AG08395 (cell line): ENCODE results near the gene FBLN5.
A peak's percentile ranks its signal among the peaks of the same experiment; 100 is the strongest.

Experiments
- DNase-seq: peaks from one replicate; pipeline ENCODE4 v3.0.0; 2012; ENCODE audit warnings: mixed read lengths, low spot score

Gene FBLN5, protein sequence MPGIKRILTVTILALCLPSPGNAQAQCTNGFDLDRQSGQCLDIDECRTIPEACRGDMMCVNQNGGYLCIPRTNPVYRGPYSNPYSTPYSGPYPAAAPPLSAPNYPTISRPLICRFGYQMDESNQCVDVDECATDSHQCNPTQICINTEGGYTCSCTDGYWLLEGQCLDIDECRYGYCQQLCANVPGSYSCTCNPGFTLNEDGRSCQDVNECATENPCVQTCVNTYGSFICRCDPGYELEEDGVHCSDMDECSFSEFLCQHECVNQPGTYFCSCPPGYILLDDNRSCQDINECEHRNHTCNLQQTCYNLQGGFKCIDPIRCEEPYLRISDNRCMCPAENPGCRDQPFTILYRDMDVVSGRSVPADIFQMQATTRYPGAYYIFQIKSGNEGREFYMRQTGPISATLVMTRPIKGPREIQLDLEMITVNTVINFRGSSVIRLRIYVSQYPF

DNA sequence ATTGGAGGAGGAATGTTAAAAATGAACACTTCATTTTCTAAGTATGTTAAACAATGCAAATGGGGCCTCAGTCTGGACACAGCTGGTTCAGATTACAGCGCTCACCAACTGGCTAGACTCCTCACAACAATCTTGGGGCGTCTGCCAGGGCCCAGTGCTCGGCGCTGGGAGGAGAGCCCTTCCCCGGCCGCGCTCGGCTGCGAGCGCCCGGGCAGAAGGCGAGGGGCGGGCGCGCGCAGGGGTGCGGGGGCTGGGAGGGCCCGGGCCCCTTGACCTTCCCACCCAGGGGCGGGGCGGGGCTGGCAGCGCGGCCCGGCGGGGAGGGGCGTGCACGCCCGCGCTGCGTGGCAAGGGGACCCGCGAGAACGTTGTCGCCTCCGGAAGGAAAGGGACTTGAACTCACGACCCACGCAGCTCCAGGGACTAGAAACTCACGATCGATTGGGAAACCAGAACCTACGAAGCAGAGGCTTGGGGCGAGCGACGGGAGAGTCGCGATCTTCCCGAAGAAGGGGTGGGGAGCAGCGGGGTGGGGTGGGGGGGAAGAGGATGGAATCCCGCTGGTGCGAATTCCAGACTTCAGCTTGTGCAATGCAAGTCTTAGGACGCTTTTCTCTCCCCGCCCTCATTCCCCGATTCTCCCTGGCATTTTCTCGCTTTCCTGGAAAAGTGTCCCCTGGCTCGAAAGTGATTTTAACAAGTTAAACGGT is at the start of gene FBLN5:
FBLN5 (minus strand) TSS at position 220 of the 710 bp plus-strand sequence. CDS start 465 bp downstream, outside the sequence.
- DNase-seq: peak; percentile 87

GRCh38 chr14:91996948-91997371 is 49.5 kb upstream of the FBLN5 start:
- DNase-seq: peak; percentile 67

GRCh38 chr14:91987192-91987591 is 39.7 kb upstream of the FBLN5 start:
- no peak for DNase-seq

DNA sequence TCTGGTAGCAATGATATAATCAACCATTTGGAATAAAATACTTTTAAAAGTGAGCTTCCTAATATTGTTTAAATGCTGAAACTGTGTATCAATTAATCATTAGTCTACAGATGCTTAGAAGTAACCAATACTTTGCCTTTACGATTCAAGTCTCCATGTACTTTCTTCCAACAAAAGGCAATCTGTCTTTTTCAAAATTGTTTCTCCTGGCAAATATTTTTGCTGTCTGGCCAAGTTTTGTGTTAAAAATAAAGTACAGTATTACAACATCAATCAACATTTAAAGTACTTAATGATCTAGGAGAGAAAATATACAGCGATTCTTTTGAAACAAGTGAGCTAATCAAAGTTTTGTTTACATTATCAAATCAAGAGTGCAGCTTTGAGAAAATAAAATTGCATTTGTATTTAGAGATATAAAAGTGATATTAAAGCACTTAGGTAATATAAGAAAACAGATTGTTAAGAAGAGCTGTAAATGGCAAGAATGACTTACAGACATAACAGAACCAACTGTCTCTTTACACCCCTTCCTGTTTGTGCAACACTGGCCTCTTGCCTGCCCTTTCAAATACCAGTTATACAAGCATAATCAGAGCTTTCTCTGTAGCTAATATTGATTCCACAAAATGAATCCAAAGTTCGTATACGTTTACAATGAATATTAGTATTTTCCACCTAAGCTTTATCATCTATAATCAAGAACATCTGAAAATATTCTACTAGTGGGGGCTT is 38.2 kb upstream of the FBLN5 start:
- DNase-seq: no peak

DNA sequence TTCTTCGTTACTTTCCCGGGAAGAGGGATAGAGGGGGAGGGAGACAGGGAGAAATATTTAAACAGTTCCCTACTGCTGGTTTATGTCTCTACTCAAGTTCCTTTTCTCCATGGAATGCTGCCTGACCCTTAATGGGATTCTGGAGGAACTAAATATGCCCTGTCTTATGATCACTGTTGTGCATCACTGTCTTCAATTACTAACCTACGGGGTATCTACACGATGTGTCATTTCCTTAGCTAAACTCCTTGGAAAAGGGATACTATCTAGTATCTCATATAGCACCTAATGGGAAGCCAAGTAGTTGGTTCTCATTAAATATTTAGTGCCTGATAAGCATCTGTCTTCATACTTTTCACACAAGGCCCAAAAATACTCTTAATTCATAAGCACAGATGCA is 37.5 kb upstream of the FBLN5 start:
- DNase-seq: peak; percentile 18

DNA sequence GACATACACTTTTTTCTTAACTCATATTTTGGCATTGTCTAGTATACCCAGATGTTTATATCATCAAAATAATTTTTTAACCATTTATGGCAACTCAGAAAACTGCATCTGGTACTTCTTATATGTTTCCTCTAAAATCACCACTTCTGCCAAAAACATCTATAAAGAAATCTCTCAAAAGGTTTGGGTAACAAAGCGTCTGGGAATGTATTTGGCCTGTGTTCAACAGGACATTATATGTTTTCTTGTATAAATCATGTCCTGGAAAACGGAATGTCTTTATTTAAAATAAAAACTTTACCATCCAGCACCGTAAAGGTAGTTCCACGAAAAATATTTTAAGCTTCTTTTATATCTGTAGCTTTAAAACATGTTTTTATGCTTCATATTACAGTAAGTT is 36.1 kb upstream of the FBLN5 start:
- no peak for DNase-seq

GRCh38 chr14:91980157-91980556 is 32.7 kb upstream of the FBLN5 start:
- DNase-seq: peak; percentile 84

- DNase-seq: no peak
These were observed 30.4 kb upstream of the FBLN5 start for GRCh38 chr14:91977884-91978283.

DNA sequence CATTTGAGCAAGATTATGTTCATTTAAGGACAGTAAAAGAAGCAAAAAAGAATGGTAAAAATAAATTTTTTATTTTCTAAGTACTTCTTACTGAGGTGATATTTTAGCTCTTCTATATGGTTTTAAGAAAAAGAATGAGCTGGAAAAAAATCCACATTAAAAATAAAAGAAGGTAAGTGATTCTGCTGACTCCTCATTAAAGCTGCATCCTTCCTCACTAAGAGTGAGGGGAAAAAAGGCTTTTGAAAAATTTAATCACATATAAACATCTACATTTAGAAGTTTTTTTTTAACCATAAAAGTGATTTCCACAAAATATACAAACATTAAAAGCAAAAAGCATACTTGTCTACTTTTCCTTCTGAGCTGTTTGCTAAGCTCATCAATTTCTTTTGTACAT is 28.3 kb upstream of the FBLN5 start:
- DNase-seq: no peak

DNA sequence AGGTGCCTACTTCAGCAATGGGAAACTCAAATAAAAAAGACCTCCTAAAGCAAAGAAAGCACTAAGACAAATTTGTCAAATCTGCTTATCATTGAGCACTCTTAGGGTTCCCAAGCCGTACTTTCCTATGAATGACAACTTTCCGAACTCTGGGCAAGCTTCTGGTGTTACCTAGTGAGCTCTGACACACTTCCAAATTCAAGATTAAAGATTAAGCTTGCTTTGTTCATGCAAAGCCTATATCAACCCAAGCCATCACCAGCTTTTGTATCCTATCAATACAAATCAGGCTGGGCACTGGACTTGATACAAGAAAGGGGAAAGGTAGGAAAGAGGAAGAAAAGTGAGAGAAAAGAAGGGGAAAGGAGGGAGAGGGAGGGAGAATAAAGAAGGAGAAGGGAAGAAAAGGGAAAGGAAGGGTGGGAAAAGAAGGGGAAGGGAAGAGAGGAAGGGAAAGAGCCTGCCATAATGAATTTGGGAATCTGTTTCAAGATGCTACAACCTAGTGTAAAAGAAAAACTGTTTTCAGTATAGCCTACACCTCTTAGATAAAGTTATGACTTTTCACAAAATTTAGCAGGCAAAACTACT is 23.8 kb upstream of the FBLN5 start:
- DNase-seq: no peak

DNA sequence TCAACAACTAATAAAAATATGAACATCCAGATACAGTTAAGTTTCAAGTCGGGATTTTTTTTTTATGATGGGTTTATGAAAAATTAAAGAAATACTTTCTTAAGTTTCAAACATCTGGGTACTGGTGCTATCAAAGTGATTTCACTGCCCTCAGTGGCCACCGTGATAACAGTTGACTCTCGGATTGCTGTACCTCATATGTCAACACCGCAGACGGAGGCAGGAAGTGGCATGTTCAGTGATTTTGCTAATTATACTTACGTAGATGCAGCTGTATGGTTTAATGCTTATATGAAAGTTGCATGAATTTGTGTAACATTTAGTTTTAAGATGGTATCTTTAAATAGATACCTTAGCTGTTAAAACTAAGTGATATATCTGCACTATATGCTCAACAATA is 20.8 kb upstream of the FBLN5 start:
- DNase-seq: no peak

DNA sequence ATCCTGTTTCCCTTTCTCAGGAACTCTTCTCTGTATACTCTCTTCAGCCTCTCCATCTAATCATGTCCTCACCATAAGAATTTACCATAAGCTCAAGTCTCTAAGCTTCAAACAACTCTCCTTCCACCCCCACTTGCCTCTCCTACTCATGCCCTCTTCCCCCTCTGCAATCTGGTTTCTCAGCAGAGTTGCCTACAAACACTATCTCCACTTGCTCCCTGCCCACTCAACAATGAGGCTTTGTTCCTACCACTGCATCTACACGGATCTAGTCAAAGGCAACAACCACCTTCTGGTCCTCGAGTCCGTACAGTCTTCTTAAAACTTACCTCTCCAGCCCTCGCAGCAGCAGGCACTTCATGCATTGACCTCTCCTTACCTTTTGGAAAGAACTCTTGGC is 17.2 kb upstream of the FBLN5 start:
- DNase-seq: no peak

- no peak for DNase-seq
These were observed 16.5 kb upstream of the FBLN5 start for GRCh38 chr14:91964011-91964410.

DNA sequence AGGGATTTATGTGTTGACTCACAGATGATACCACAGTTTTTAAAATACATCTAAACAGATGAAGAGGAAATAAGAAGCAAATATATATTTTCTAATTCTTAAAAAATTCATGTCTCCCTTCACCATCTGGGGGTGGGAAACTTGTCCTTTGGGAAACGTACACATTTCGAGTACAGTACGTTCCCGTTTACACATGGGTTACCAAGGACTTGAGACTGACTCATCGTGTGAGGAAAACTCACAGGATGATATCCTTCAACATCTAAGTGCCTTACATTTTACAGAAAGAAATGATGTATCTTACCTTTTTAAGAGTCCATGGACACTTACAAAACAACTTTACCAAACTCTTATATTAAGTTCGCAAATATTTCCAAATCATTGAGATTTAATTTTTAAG is 16.0 kb upstream of the FBLN5 start:
- no peak for DNase-seq

- no peak for DNase-seq
These were observed 14.1 kb upstream of the FBLN5 start for GRCh38 chr14:91961297-91962220.

GRCh38 chr14:91957876-91958313 is 10.4 kb upstream of the FBLN5 start:
- no peak for DNase-seq

DNA sequence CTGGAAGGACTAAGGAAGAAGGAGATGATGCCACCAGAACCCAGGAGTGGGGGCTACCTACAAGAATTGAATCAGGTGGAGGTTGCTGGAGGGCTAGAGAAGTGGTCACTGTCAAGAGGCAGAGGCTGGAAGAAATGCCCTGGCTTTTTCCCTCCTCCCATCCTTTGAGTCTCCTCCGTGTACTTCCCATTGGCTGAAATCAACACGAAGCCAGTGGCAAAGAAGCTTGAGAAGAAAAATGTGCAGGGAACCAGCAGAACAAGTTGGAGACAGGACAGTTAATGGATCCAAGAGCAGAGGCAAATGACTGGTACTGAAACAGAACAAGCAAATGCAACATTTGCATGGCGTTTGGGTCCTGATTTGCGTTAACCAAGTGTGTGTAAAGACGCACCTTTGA is 9.1 kb upstream of the FBLN5 start:
- DNase-seq: no peak

DNA sequence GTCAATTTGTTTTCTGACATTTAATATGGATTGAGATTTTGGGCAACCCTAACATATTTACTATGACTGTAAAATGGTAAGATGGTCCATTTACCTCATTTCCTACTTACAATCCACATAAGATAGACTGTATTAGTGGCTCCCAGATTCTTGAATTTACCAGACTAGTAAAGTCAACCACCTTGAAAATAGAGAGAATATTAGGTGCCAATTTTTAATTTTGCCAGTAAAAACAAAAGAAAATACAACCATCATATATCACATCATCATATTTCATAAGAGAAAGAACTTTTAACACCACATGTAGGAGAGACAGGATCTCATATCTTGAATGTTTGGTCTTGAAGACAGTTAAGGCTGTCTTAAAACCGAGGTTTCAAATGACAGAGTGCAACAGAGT is 7.7 kb upstream of the FBLN5 start:
- no peak for DNase-seq

- no peak for DNase-seq
These were observed 5.9 kb upstream of the FBLN5 start for GRCh38 chr14:91953170-91953985.
